GM21447 (cell line): ENCODE results near the gene CCDC3.

Experiments used
- ATAC-seq: cut with Tn5 transposase; IDR thresholded peaks from one replicate; pipeline ENCODE4 v1.9.1; 2021; ENCODE audit not compliant: unreplicated experiment

Gene CCDC3

DNA sequence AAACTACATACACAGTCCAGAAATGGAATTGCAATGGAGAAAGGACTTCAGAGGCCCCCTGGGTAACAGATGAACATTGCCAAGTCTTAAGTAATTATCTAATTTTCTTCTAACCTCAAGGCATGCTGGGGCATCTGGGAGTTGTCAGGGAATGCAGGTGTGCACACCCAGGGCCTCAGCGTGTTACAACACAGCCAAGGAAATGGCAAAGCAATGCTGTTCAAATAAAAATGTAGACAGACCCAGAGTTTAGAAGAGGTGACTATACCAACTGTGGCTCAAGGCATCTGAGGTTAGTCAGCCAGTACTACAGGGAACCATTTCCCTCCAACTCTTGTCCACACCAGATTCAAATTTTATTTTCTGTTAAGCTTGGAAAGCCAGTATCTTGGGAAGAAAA lies 73.6 kb downstream of the CCDC3 start:
- no peak for ATAC-seq

DNA sequence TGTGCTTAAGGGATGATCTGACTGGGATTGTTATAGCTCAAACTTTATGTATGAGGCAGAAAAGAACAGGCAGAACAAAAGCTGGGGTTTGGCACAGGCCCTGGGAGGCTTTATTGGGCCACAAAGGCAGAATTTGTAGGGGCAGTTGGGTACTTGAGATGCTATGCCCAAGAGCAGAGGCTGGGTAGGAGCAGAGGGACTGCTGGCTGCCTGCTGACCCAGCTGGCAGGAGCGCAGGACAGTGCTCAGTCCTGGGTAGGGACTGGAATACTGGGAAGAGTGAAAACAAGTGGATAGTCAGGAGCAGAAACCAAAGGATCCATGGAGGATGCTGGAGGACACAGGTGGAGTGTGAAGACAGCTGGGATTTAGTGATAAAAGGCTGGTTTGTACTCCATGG lies 75.7 kb downstream of the CCDC3 start:
- ATAC-seq, result no peak

DNA sequence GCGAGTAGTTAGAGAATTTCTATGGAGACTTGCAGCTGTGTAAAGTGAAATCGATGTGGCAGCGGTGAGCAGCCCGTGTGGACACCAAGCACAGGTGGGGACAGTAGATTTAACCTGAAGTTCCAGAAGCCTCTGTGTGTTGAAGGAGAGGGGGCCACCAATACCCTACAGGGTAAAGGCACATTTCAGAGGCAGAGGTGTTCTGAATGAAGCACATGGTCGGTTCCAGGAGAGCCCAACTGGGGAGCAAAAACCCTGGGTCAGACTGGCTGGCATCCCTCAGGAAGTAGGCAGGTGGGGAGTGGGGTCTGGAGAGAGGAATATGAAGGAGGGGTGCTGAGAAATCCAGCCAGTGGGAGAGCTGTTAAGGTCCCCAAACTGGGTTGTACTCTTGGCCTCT lies 76.6 kb downstream of the CCDC3 start:
- no peak for ATAC-seq

DNA sequence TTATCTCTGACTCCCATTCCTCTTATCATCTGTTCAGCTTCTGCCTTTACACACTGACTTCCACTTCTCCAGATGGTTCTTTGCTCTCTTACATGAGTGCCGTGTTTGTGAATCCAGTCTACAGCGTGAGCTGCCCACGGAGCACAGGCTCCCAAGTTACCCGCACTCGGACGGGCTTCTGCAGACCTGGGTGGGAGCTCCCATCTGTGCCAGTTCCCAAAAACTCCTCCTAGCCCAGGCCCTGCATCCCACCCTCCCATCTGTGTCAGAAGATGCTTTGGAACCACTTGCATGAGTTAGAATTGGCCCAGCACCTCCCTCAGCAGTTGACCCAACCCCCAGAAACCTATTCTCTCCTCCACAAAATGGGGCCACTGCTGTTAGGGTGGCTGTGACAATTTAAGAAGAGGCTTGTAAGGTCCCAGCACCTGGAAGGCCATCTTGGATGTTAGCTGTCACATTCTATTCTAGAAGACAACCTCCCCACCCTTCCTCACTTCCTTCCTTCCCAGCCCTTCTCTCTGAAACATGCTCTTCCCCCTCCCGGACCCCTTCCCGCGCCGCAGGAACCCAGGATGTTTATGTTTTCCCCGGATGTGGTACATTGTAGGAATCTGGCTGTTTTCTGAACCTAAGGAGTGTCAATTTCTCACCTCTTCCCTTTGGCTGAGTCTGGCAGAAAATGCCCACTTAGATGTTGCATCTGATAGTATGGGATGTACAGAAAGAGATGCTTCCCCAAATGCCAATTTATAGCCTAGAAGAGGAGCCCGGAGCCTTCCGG lies 79.2 kb downstream of the CCDC3 start:
- ATAC-seq, result no peak

DNA sequence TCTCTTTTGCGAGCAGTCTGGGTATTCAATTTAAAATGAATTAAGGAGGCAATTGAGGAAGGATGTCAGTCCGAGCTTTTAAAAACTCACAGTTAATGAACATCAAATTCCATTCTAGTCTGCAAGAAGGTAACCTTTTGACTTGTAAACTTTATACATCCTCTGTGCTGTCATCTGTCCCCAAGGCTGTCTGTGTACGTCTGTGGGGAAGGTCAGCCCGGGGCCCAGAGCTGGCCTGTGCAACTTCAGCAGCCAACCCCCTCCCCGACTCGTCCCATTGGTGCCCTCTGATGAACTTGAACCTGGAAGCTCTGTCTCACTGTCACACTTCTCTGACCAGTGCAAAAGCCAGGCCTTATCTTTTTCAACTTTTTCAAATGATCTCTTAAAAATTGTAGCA lies 80.3 kb downstream of the CCDC3 start:
- ATAC-seq, result no peak

DNA sequence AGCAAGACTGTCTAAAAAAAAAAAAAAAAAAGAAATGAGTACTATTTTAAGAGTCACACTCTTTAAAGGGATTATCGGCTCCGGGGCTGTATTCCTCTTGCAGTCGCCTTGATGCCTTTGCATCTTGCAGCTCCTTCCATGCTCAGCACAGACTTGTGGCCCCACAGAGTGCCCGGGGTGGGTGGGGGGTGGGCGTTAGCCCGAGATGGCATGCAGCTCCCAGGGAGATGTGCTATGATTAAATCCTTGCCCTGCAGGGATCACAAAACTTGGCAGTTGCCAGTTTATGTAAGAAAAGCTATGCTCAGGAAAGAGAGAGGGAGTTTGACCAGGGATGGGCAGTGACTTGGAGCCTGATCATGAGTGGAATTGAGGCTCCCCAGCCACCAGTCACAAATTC lies 81.9 kb downstream of the CCDC3 start:
- ATAC-seq, result no peak

DNA sequence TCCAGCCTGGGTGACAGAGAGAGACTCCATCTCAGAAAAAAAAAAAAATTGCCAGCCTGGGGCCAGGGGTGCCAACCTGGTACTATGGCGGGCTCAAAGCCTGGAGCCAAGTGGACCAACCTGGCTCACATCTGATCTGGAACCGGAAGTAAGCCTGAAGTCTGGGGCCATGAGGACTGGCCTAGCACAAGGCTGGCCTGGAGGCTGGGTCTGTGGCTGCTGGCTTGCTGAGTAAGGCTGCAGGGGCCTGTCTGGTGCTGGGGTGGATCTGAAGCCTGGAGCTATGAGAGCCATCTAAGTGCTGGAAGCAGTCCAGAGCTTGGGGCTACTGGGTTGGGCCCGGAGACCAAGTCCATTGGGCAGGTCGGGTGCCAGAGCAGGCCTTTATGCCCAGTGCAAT lies 84.9 kb downstream of the CCDC3 start:
- no peak for ATAC-seq

DNA sequence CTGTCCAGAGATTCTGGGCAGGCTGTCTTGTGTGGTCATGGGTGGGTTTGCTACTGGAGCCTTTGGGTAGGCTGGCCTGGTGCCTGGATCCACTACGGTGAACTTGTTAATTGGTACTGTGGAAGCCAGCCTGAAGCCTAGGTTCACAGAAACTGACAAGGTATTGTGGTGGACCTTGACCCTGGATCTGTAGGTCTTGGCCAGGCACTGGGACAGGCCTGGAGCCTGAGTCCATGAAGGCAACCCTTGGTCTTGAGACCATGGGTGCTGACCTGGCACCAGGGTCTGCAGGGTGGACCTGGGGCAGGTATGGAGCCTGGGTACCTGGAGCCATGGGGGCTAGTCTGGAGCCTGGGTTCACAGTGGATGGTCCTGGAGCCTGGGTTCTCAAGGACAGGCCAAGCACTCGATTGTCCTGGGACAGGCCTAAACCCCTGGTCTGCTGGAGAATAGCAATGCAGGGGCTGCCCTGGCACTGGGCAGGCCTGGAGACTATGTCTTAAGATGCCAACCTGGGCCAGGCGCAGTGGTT lies 85.8 kb downstream of the CCDC3 start:
- no peak for ATAC-seq

DNA sequence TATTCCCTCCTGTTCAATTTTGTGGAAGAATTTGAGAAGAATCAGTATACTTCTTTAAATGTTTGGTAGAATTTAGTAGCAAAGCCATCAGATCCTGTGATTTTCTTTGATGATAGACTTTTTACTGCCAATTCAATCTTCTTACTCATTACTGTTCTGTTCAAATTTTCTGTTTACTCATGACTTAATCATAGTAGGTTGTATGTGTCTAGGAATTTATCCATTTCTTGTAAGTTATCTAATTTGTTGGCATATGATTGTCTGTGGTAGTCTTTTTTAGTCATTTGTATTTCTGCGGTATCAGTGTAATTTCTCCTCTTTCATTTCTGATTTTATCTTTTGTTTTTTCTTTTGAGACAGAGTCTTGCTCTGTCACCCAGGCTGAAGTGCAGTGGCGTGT lies 87.4 kb downstream of the CCDC3 start:
- ATAC-seq, result no peak

DNA sequence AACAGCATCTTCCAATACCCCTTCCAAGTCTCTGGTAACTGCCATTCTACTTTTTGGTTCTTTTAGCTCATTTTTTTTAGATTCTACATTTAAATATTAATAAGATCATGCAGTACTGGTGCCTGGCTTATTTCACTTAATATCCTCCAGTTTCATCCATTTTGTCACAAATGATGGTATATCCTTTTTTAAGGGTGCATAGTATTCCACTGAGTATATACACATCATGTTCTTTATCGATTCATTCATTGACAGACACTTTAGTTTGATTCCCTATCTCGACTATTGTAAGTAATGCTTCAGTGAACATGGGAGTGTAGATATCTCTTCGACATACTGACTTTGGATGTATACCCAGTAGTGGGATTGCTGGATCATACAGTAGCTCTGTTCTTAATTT lies 89.7 kb downstream of the CCDC3 start:
- no peak for ATAC-seq

DNA sequence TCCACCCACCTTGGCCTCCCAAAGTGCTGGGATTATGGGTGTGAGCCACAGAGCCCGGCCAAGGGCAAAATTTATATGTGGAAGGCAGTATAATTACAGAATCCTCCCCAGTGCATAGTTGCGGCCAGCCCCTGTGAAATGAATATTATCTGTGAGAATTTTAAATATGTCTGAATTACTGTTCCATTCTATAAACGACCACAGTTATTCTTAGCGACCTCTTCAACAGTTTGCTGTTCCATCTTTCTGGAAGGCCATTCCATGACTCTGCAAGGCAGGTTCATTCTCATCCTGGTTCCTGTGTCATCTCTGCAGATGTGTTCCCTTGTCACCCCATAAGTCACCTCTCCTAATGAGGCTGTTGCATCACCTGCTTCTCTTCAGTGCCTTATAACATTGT lies 90.7 kb downstream of the CCDC3 start:
- no peak for ATAC-seq

DNA sequence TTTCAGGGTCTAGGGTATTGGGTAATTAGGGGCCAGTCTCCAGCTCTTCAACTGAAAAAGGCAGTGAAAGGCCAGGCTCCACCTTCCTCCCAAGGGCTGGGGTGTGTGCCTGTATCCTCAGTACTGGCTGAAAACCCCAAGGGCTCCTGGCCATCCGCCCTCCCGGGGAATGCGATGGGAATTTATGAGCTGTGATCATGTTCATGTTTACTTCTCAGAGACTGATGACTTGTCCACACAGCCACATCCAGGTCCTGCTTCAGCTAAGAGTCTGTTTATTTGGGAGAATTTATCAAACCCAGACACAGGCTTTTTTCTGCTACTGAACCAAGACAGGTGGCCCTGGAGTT lies 91.7 kb downstream of the CCDC3 start:
- ATAC-seq, result no peak

DNA sequence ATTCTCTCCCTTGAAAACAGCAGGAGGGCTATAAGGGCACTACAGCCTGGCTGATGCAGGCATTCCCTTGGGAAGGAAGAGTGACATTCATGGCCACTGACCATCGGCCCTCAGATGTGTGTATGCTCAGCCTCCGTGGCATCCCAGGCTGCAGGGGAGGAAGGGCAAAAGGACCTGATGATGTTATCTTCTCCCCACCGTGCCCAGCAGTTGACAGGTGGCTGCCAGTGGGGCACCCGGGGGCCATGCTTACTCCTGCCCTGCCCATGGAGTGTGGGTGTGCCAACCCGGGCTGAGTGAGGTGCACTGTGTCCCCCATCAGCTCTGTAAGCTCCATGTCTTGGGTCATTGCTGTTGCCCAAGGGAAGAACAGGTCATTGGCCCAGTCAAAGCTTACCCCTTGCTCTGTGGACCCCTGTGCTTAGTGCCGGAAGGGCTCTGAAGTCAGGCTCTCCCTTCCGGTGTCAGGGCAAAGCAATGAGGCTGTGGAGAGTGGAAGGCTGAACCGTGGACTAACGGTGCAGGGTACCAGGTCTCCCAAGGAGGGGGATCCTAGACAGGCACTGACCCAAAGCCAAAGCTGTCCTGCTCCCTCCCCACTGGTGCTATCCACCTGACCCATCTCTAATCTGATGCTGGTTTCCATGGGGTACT lies 92.2 kb downstream of the CCDC3 start:
- no peak for ATAC-seq

DNA sequence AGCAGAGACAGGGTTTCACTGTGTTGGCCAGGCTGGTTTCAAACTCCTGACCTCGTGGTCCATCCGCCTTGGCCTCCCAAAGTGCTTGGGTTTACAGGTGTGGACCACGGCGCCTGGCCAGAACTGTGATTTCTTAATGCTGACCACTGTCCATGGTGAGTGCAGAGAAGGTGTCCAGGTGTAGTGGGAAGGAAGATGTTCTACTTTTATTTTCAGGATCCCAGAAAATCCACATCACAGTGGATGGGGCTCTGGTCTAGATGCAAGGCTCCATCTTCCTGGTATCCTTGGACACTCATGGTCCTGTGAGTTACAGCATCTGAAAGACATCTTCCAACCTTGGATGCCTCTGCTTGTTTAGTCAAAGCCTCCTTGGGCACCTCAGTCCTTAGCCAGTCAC lies 92.7 kb downstream of the CCDC3 start:
- no peak for ATAC-seq

DNA sequence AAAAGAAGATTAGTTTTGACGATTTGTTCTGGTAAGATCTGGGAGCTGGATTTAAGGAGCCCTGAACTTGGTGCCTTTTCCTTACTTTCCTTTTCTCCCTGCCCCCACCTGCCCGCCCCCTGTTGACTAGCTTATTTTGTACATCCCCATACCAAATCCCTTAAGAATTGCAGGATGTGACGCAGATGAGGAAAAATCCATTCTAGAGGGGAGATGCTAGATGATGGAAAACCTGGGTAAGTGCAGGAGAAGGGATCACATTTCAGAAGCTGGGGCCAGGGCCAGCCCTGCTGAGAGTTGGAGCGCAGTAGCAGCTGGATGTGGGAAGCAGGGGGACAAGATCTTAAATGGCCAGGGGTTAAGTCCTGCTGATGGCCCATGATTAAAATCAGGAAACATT lies 93.9 kb downstream of the CCDC3 start:
- no peak for ATAC-seq

DNA sequence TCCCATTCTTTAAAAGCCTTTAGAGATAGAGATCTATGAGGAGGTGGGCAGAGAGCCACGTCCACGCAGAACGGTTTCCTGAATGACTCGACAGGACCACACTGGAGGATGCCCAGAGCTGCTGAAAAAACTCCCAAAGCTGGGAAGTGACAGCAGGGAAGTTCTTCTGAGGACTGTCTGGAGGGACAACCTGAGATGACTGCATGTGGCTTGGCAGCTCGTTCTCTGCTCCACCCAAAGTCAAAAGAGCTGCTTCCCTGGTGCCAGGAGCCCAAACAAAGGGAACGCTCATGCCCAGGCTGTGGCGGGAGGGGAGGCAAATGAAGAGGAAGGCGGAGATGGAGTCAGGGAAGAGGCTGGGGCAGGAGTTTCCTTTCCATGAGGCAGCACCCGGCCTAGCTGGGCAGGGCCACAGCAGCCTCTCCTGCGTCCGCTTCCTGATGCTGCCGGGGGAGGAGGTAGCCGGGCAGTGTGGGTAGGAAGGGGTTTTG lies 95.4 kb downstream of the CCDC3 start:
- no peak for ATAC-seq

DNA sequence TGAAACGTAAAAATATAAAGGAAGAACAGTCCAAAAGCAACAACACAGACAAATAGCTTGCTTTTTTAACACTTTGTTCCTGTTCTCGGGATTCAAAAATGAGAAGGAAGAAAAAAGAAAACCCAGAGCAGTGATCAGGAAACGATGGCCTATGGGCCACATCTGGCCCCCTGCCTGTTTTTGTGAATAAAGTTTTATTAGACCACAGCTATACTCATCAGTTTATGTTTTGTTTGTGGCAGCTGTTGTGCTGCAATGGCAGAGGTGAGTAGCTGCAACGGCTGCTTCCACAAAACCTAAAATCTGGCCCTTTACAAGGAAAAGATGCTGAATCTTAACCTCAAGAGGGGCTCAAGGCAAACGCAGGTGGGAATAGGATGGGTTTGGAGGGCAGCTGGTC lies 96.4 kb downstream of the CCDC3 start:
- ATAC-seq, result no peak

DNA sequence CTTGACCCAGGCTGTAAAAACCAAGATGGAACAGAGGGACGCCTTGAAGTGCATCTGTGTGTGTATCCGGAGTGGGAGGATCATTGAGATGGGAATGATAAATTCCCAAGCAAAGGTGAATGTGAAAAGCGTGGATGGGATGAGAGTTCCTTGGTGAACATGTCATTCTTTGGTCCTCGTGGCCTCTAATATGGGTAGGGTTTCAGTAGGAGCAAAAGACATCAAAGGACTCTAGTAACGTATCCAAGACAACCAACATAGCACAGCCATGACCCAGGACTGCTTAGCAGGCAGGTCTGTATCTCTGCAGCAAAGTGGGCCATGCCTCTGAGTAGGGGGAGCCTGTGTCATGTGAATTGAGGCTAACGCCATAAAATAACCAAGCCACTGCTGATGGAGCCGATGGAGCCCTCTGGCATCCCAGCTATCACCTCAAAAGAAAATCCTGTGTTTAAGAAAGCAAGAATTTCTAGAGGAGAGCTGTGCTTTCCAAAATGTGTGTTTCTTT lies 98.6 kb downstream of the CCDC3 start:
- ATAC-seq, result no peak

DNA sequence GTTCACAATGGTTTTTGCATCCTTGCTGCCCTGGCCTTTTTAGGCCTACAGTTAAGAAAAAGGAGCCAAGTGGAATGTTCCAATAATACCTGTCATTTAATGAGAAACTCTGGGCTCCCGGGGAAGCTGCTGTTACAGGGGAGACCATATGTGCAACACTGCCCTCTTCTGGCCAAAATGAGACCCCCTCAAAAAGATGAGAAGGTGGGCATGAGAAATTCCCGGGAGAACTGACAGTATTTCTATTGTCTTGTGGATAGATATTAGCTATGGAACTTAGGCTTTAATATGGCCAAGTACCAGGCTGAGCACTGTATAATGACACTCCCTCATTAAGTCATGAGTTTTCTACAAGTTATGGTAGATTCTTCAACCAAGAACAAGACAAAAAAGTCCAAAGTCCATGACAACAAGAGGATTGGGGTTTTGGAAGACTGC lies 99.4 kb downstream of the CCDC3 start:
- no peak for ATAC-seq

DNA sequence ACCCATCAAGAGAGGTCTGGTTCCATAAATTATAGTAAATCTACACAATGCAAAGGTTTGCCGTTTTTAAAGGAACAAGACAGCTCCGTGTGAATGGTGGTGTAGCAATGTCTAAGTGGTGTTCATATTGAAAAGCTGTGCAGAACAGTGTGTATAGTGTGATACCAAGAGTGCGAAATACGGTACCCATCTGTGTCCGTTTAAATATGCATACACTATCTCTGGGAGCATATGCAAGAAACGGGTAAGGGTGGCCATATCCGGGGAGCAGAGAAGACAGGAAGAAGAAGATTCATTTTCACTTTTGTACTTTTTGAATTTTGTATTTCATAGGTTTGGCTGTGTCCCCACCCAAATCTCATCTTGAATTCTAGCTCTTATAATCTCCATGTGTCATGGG lies 102.0 kb downstream of the CCDC3 start:
- no peak for ATAC-seq

DNA sequence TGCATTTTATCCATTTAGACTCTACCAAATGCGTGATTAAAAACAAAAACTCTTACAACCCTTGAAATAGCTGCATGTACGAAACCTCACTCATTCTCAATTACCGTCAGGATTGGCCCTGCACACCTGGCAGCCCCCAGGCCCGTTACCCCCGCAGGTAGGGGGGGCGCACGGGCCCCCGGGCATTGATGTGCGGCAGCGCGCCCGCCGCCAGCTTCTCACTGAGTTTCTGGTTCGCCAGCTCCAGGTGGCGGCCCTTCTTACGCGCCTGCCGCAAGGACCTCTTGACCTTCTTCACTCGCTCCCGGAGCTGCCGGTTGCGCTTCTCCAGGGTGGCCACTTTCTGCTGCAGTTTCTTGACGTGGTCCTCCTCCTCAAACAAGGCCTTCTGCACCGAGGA lies 103.2 kb downstream of the CCDC3 start:
- no peak for ATAC-seq

DNA sequence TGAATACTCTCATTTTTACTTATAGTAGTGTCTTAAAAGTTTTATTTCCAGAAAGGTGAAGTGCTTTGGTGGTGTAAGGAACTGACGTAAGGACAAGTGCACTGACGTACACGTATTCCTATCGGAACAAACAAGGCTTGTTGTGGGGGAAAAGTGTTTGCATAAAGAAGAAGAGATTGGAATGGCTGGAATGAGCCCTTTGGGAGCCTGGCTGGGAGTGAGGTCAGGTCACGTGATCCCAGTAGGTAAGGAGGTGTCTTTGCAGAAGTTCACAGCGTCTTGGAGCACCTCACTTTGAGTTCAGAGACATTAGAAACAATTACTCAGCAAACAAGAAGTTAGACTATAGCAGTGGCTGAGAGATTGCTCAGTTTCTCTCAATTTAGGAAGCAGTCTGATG lies 104.2 kb downstream of the CCDC3 start:
- ATAC-seq, result no peak
